NCI-H1694 (cell line): ENCODE measurements around the gene C19orf73.
A peak's percentile ranks its signal among the peaks of the same experiment; 100 is the strongest.
"Not testable (repeated sequence)": the region's sequence is repeated elsewhere in the genome, so short reads cannot be mapped to it uniquely, and the experiment has no call there.

Source experiments
- DNase-seq: peaks from one replicate; lab custom pipeline; 2025; lab: John Stamatoyannopoulos, UW

Gene C19orf73

GRCh38 chr19:49121841-49122240 is 2.9 kb upstream of the C19orf73 start:
- DNase-seq: not testable (repeated sequence)

- no peak for DNase-seq
These were observed 1.9 kb upstream of the C19orf73 start for GRCh38 chr19:49120868-49121267.

GRCh38 chr19:49120325-49120683 is 1.4 kb upstream of the C19orf73 start:
- DNase-seq: no peak

- DNase-seq: no peak
These were observed 725 bp upstream of the C19orf73 start, which contains the start of gene PPFIA3 for GRCh38 chr19:49119411-49120324. Gene PPFIA3 (plus strand): TSS chr19:49119544. CDS start chr19:49127874, 8,330 bp downstream.

GRCh38 chr19:49117677-49118564 is 1.0 kb downstream of the C19orf73 start:
- DNase-seq: no peak

- DNase-seq: no peak
These were observed 2.4 kb downstream of the C19orf73 start for GRCh38 chr19:49116544-49116943.

GRCh38 chr19:49114630-49115363 is 4.1 kb downstream of the C19orf73 start:
- peak; percentile 39 for DNase-seq

- peak; percentile 59 for DNase-seq
These were observed 4.9 kb downstream of the C19orf73 start, which contains the start of gene LIN7B for GRCh38 chr19:49113762-49114629. Gene LIN7B (plus strand): TSS chr19:49114370. CDS start chr19:49114405, 35 bp downstream.

- no peak for DNase-seq
These were observed 7.5 kb downstream of the C19orf73 start for GRCh38 chr19:49111218-49111998.

GRCh38 chr19:49110567-49110966 is 8.4 kb downstream of the C19orf73 start:
- no peak for DNase-seq

GRCh38 chr19:49109569-49110233 is 9.2 kb downstream of the C19orf73 start:
- no peak for DNase-seq

GRCh38 chr19:49109051-49109450 is 9.9 kb downstream of the C19orf73 start:
- no peak for DNase-seq

GRCh38 chr19:49107625-49108459 is 11.1 kb downstream of the C19orf73 start:
- DNase-seq: no peak

- peak; percentile 65 for DNase-seq
These were observed 12.3 kb downstream of the C19orf73 start for GRCh38 chr19:49106648-49107135.

GRCh38 chr19:49104229-49104864 is 14.6 kb downstream of the C19orf73 start:
- peak; percentile 92 for DNase-seq

- DNase-seq: no peak
These were observed 15.4 kb downstream of the C19orf73 start for GRCh38 chr19:49103331-49104085.

- DNase-seq: no peak
These were observed 16.6 kb downstream of the C19orf73 start for GRCh38 chr19:49102303-49102702.
